Small intestine (tissue), 7 donors: ENCODE results near the gene C4A. TPM values are rescaled to one million over a fixed set of nuclear protein-coding genes. Genes with fewer than 3 reads are reported as not detected.
"Not testable (repeated sequence)": the region's sequence is repeated elsewhere in the genome, so short reads cannot be mapped to it uniquely, and the experiment has no call there.

ENCODE experiments used
- DNase-seq, 2 donors: peaks; one replicate each; pipeline versions ENCODE4 v3.0.0 to v3.0.0-alpha.2; 2013
- FAIRE-seq: peaks from 2 replicates; lab custom pipeline; 2012; peaks lifted over from hg19 to GRCh38; lab: Jason Lieb, UNC
- H3K27ac ChIP-seq, 3 donors: one replicate each; pipeline ENCODE4 v1.5.1; 2013; ENCODE audit warnings: low read length in 2 of 3, mild to moderate bottlenecking in 2 of 3, control low read depth in 1 of 3, inconsistent platforms in 1 of 3, low read depth in 1 of 3, moderate library complexity in 1 of 3
- H3K27me3 ChIP-seq, 3 donors: one replicate each; pipeline ENCODE4 v1.6.1; 2013; ENCODE audit warnings: low read length in 3 of 3, inconsistent platforms in 1 of 3; ENCODE audit not compliant: control insufficient read depth in 3 of 3, insufficient read depth in 3 of 3
- H3K36me3 ChIP-seq, 3 donors: one replicate each; pipeline ENCODE4 v1.6.1; 2013; ENCODE audit warnings: low read length in 3 of 3, inconsistent platforms in 1 of 3, low read depth in 1 of 3, mild to moderate bottlenecking in 1 of 3, moderate library complexity in 1 of 3; ENCODE audit not compliant: control insufficient read depth in 3 of 3, insufficient read depth in 2 of 3
- H3K4me1 ChIP-seq, 3 donors: one replicate each; pipeline ENCODE4 v1.6.1; 2013; ENCODE audit warnings: low read length in 2 of 3, inconsistent platforms in 1 of 3, low read depth in 1 of 3, mild to moderate bottlenecking in 1 of 3, moderate library complexity in 1 of 3; ENCODE audit not compliant: control insufficient read depth in 3 of 3, insufficient read depth in 2 of 3
- H3K4me3 ChIP-seq, 3 donors: one replicate each; pipeline ENCODE4 v1.5.1; 2013; ENCODE audit warnings: low read length in 3 of 3, control low read depth in 1 of 3, inconsistent platforms in 1 of 3, low read depth in 1 of 3, mild to moderate bottlenecking in 1 of 3, moderate library complexity in 1 of 3
- H3K9me3 ChIP-seq, 2 donors: one replicate each; pipeline ENCODE4 v1.6.1; 2013; ENCODE audit warnings: low read depth in 1 of 2, low read length in 1 of 2; ENCODE audit not compliant: control insufficient read depth in 2 of 2, insufficient read depth in 1 of 2
- WGBS, 3 donors: extraction: QIAGEN DNeasy Blood & Tissue Kit; methylation state at CpG; one replicate each; pipeline ENCODE4 v1.1.7; 2013; 5-methylcytosine and 5-hydroxymethylcytosine counted together
- polyA plus RNA-seq, 4 donors: library from polyadenylated mRNA; stranded (reverse) in 3 of 4; unstranded in 1 of 4; fragments of 200-250 nt in 3 of 4; fragments of 120-200 nt in 1 of 4; gene quantifications; one replicate each; pipeline versions ENCODE4 v1.2.1 to v1.2.3, GENCODE V29; 2013
- donor health status: healthy with polysubstance abuse.
- donor health status: control.
- donor health status: control.
- donor health status: Bipolar disorder and iron deficiency.
- donor health status: healthy.

Gene C4A
- polyA plus RNA-seq, 4 donors, result 4.0 to 64.7 (median 26.1) TPM

DNA sequence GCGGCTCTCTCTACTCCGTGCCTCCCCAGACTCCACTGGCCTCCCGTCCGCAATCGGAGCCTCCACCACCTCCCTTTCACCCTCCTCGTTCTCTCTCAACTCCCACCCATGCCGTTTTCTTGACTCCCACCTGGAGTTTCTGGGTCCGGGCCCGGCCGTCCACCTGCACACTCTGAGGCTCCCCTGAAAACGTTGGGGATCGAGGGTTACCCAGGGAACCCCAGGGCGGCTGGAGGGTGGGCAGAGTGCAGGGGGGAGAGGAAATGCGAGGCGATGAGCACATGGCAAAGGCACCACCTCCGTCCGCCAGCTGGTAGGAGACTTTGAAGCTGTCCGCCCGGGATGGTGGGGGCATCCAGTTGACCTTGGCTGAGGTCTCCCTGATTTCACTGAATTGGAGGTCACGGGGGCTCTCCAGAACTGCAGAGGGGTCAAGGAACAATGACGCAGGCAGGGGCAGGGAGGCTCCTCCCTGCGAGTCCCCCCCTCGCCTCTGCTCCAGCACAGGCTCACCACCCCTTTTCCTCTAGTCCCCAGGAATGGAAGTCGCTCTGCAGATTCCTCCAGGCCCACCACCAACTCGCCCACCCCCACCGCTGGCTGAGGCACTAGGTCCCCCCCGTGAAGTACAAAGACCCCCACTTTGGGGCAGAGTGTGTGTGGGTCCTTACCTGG is 29.1 kb downstream of the C4A start:
- H3K27ac ChIP-seq, H3K4me3 ChIP-seq, H3K9me3 ChIP-seq, H3K4me1 ChIP-seq, DNase-seq, H3K36me3 ChIP-seq, H3K27me3 ChIP-seq, FAIRE-seq: not testable (repeated sequence)
- 62 to 82% (median 71%) methylated on average over 8 to 20 of the region's 27 CpGs for WGBS, 3 donors

DNA sequence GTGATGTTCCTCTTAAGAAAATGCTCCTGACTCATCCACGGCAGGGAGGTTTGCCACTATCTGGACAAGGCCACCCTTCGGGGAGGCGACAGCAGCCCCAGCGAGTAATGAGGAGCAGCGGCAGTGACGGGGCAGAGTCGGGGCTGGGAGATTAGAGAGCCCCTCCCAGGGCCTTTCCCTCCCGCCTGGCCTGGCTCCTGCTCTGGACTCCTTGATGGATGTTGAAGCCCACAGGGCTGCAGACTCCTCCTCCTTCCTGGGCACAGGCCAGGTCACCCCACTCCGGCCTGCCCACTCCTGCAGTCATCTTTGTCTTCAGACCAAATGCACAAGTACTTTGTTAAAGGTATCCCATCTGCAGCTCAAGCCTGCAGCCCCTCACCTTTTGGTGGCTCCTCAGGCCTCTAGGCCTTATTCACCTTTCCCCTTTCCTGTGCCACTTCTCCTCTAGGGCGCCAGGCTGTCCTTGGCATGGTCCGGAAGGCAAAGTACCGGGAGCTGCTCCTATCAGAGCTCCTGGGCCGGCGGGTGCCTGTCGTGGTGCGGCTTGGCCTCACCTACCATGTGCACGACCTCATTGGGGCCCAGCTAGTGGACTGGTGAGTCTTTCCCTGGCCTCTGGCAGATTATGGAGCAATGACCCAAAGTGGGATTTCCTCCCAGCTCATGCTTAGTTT is 31.2 kb downstream of the C4A start:
- not testable (repeated sequence) for H3K27me3 ChIP-seq, H3K36me3 ChIP-seq, DNase-seq, FAIRE-seq, H3K4me3 ChIP-seq, H3K27ac ChIP-seq, H3K9me3 ChIP-seq, H3K4me1 ChIP-seq
- WGBS, 3 donors, result 83 to 88% (median 87%) methylated on average over 13 to 17 of the region's 17 CpGs

DNA sequence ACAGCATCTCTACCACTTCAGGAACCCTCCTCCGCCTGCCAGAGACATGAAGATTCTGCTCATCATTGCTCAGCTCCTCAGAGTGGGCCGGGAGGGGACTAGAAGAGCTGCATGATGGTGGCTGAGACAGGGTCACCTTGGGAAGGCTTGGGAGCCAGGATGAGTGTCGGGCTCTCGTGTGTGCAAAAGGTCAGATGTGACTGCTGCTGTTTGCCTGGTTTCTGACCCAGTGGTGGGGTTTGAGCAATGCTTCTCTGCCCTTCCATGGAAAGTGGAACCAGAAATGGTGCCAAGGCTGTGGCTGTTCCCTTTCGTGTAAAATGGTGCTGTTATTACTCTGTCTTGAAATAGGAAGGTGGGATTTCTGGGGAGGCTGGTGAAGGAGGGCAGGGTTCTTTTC is 31.9 kb downstream of the C4A start:
- H3K4me3 ChIP-seq, H3K9me3 ChIP-seq, H3K36me3 ChIP-seq, FAIRE-seq, H3K4me1 ChIP-seq, H3K27me3 ChIP-seq, H3K27ac ChIP-seq, DNase-seq: not testable (repeated sequence)
- WGBS, 3 donors, result no CpG with 5 or more reads among the region's 5 CpGs

DNA sequence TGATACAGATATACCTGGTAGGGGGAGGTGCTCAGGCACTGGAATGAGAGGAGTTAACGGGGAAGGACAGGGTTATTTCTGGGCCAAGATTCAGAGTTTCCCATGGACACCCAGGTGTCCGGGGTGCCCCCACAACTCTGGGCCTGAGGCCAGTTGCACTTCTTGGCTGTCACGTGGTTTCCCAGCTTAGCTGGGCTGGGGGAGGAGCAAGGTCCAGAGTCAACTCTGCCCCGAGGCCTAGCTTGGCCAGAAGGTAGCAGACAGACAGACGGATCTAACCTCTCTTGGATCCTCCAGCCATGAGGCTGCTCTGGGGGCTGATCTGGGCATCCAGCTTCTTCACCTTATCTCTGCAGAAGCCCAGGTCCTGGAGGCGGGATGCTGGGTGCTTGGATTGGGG is 32.7 kb downstream of the C4A start, which contains the start of gene C4B:
C4B (plus strand) TSS at position 249 of the 400 bp plus-strand sequence; CDS start at position 300, 51 bp downstream.
- not testable (repeated sequence) for H3K9me3 ChIP-seq

DNA sequence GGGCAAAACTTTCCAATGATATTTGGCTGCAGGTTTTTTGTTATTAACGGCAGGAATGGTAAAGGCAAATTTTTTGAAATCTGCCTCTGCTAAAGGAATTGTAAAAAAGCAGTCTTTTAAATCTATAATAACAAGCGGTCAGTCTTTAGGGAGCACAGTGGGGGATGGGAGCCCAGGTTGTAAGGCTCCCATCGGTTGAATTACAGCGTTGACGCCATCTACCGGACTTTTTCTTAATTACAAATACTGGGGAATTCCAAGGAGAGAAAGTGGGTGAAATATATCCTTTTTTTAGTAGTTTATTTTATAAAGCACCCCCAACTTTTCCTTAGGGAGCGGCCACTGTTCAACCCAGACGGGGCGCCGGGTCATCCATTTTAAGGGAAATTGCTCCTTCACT is 40.2 kb downstream of the C4A start:
- not testable (repeated sequence) for H3K27me3 ChIP-seq, H3K9me3 ChIP-seq, H3K36me3 ChIP-seq, FAIRE-seq, DNase-seq, H3K27ac ChIP-seq, H3K4me3 ChIP-seq, H3K4me1 ChIP-seq
- WGBS, 3 donors, result no CpG with 5 or more reads among the region's 10 CpGs

More for the DNA sequence above, 32.7 kb downstream of the C4A start, which contains the start of gene C4B:
- H3K27me3 ChIP-seq, FAIRE-seq, DNase-seq, H3K4me1 ChIP-seq, H3K36me3 ChIP-seq, H3K4me3 ChIP-seq, H3K27ac ChIP-seq: not testable (repeated sequence)
- WGBS, 3 donors, result no CpG with 5 or more reads among the region's 6 CpGs

DNA sequence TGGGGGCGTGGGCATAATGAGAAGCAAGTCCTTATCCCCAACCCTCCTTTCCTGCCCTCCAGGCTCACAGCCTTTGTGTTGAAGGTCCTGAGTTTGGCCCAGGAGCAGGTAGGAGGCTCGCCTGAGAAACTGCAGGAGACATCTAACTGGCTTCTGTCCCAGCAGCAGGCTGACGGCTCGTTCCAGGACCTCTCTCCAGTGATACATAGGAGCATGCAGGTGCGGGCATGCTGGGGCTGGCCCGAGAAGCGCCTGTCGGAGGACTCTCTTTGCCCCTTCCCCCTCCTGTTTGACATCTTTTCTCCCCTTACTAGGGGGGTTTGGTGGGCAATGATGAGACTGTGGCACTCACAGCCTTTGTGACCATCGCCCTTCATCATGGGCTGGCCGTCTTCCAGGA is 46.8 kb downstream of the C4A start:
- not testable (repeated sequence) for DNase-seq, H3K27me3 ChIP-seq, H3K27ac ChIP-seq, H3K36me3 ChIP-seq, FAIRE-seq, H3K4me1 ChIP-seq, H3K9me3 ChIP-seq, H3K4me3 ChIP-seq
- WGBS, 3 donors, result 81 to 91% (median 90%) methylated on average over 3 to 7 of the region's 10 CpGs

DNA sequence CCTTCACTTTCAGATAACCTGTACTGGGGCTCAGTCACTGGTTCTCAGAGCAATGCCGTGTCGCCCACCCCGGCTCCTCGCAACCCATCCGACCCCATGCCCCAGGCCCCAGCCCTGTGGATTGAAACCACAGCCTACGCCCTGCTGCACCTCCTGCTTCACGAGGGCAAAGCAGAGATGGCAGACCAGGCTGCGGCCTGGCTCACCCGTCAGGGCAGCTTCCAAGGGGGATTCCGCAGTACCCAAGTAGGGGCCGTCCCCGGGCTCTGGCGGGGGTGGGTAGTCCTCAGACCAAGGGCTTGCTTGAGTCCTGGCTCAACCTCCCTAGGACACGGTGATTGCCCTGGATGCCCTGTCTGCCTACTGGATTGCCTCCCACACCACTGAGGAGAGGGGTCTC is 47.7 kb downstream of the C4A start:
- H3K36me3 ChIP-seq, H3K4me1 ChIP-seq, H3K9me3 ChIP-seq, H3K27me3 ChIP-seq, H3K4me3 ChIP-seq, H3K27ac ChIP-seq, DNase-seq, FAIRE-seq: not testable (repeated sequence)
- WGBS, 3 donors, result 85 to 93% (median 92%) methylated on average over 6 to 8 of the region's 14 CpGs

DNA sequence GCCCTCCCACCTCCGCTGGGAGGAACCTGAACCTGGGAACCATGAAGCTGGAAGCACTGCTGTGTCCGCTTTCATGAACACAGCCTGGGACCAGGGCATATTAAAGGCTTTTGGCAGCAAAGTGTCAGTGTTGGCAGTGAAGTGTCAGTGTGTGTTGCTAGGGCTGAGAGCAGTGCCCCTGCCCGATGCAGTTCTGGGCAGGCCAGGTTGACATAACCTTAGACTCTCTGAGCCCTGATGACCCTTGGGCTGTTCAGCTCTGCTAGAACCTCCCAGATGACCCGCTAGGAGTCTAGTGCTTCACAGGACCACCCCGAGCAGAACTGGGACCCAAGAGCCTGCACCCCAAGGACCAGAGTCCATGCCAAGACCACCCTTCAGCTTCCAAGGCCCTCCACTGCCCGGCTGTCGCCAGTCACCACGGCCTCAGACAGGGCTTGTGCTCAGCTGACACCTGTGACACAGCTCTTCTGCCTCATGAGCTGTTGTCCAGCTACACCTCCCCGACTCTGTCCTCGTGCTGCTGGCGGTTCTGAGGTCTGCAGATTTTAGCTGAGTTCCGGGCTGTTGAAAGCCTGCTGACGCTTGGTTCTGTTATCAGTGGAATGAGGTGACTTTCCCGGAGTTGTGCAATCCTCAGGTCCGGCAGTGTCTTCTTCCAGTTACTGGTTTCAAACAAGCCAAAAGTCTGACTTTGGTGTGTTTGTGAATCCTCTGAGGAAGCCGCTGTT is 53.6 kb downstream of the C4A start:
- FAIRE-seq, result not testable (repeated sequence)

More for the DNA sequence above, 53.6 kb downstream of the C4A start:
- H3K4me3 ChIP-seq, DNase-seq, H3K27me3 ChIP-seq, H3K27ac ChIP-seq, H3K4me1 ChIP-seq, H3K9me3 ChIP-seq, H3K36me3 ChIP-seq: not testable (repeated sequence)
- WGBS, 3 donors, result no CpG with 5 or more reads among the region's 16 CpGs
